T-cell (primary cell): ENCODE data around the gene SOD3. TPM values are rescaled to one million over a fixed set of nuclear protein-coding genes. Genes with fewer than 3 reads are reported as not detected.

Source experiments
- ATAC-seq, 4 experiments: fragments of 200-7000 bp in 3 of 4; fragments of 150-1000 bp in 1 of 4; cut with Tn5 transposase; replicated peaks in 1 of 4; 1 replicate in 3 of 4; 2 replicates in 1 of 4; pipeline ENCODE4 v1.10.0; 2021; ENCODE audit warnings: moderate library complexity in 3 of 4, mild to moderate bottlenecking in 2 of 4, moderate number of reproducible peaks in 1 of 4
- CTCF ChIA-PET, 2 donors: fragments of 300-600 bp; sonication (Branson Sonifier 250); formaldehyde crosslinking; loops; one replicate each; lab custom pipeline; 2022; ENCODE audit warnings: antibody characterized with exemption in 2 of 2; lab: Charles Lee
- POLR2A ChIA-PET, 2 donors: fragments of 300-600 bp; sonication (Branson Sonifier 250); formaldehyde crosslinking; loops; one replicate each; lab custom pipeline; 2022; ENCODE audit warnings: antibody characterized with exemption in 2 of 2; lab: Charles Lee
- DNase-seq, 35 experiments: peaks; one replicate each; pipeline versions ENCODE4 v3.0.0 to v3.0.0-alpha.2; 2013 to 2023
- H3K27ac ChIP-seq: one replicate; pipeline ENCODE4 v1.5.1; 2013; ENCODE audit warnings: low read length
- H3K27me3 ChIP-seq, 2 experiments: replicated peaks in 1 of 2; 1 replicate in 1 of 2; 2 replicates in 1 of 2; pipeline versions ENCODE4 v1.6.1 to v1.7.0; 2013; ENCODE audit warnings: low read length in 1 of 2, mixed read lengths in 1 of 2; ENCODE audit not compliant: control insufficient read depth in 2 of 2, insufficient read depth in 2 of 2; ENCODE audit errors: extremely low read depth in 1 of 2
- H3K36me3 ChIP-seq, 2 donors: 1 replicate in 1 of 2; 2 replicates in 1 of 2; pipeline versions ENCODE4 v1.6.1 to v1.7.0; 2013; ENCODE audit warnings: low read length in 1 of 2; ENCODE audit not compliant: control insufficient read depth in 2 of 2, insufficient read depth in 1 of 2; ENCODE audit errors: extremely low read depth in 1 of 2
- H3K4me1 ChIP-seq, 2 experiments: 1 replicate in 1 of 2; 2 replicates in 1 of 2; pipeline versions ENCODE4 v1.6.1 to v1.7.0; 2013; ENCODE audit warnings: low read length in 2 of 2, mixed read lengths in 1 of 2; ENCODE audit not compliant: insufficient read depth in 2 of 2, control insufficient read depth in 1 of 2; ENCODE audit errors: extremely low read depth in 1 of 2
- H3K4me3 ChIP-seq, 2 donors: 1 replicate in 1 of 2; 2 replicates in 1 of 2; pipeline versions ENCODE4 v1.5.1 to v1.7.0; 2013; ENCODE audit warnings: mild to moderate bottlenecking in 2 of 2, low read length in 1 of 2, moderate library complexity in 1 of 2; ENCODE audit not compliant: control insufficient read depth in 1 of 2; ENCODE audit errors: extremely low read depth in 1 of 2
- H3K9me3 ChIP-seq: 2 replicates; pipeline ENCODE4 v1.7.0; 2013
- H3K27ac Mint-ChIP-seq, 2 donors: one replicate each; pipeline ENCODE4 v1.8.0; 2020 to 2021; ENCODE audit warnings: mild to moderate bottlenecking in 2 of 2, mixed read lengths in 2 of 2
- H3K27me3 Mint-ChIP-seq, 2 donors: one replicate each; pipeline ENCODE4 v1.8.0; 2021 to 2022; ENCODE audit warnings: mixed read lengths in 2 of 2
- H3K36me3 Mint-ChIP-seq: one replicate; pipeline ENCODE4 v1.8.0; 2021; ENCODE audit warnings: mixed read lengths
- H3K4me1 Mint-ChIP-seq, 3 donors: one replicate each; pipeline ENCODE4 v1.8.0; 2020 to 2022; ENCODE audit warnings: mixed read lengths in 3 of 3, mild to moderate bottlenecking in 1 of 3
- H3K4me3 Mint-ChIP-seq, 3 donors: one replicate each; pipeline ENCODE4 v1.8.0; 2020 to 2022; ENCODE audit warnings: mild to moderate bottlenecking in 3 of 3, mixed read lengths in 3 of 3, moderate library complexity in 3 of 3
- H3K9me3 Mint-ChIP-seq, 3 donors: one replicate each; pipeline ENCODE4 v1.8.0; 2020 to 2022; ENCODE audit warnings: mixed read lengths in 3 of 3
- WGBS: methylation state at CpG from one replicate; pipeline ENCODE4 v1.1.5; 2013; ENCODE audit warnings: missing lambda C conversion rate; ENCODE audit not compliant: insufficient coverage; 5-methylcytosine and 5-hydroxymethylcytosine counted together
- total RNA-seq, 35 experiments: library from RNA in 6 of 35; stranded (reverse) in 6 of 35; fragments of 120-200 nt in 1 of 35; gene quantifications; one replicate each; pipeline versions ENCODE4 v1.2.1 to v1.2.4 and lab custom pipeline; 2013 to 2026

Gene SOD3
- total RNA-seq, result under 1 TPM in 3 of 5 donors, not detected in 2; 0.23 to 0.35 (median 0.28) TPM
- not detected for total RNA-seq (2013)
- total RNA-seq (lab: John Stamatoyannopoulos, UW), result 0 to 0.14 (median 0) reads per million in 29 experiments

- Histone ChIP-seq H3K9me3 (no peaks in the 10 kb centered on the region), H3K4me1 (no peaks in the 10 kb centered on the region), H3K27me3 (peaks cover 0 to 18% of the 10 kb centered on the region in 2 experiments), H3K27ac (no peak within 1 kb of the TSS), H3K4me3 (no peak within 1 kb of the TSS), H3K36me3 (no peaks in the 10 kb centered on the region)
- Mint-ChIP-seq H3K36me3 (no peaks in the 10 kb centered on the region), H3K27ac (no peak within 1 kb of the TSS), H3K4me1 (no peaks in the 10 kb centered on the region), H3K9me3 (peaks cover 0 to 4% (median 0%) of the 10 kb centered on the region in 3 donors), H3K4me3 (no peak within 1 kb of the TSS), H3K27me3 (peaks cover 23 to 26% of the 10 kb centered on the region in 2 donors)
- DNase-seq, result no peak
- POLR2A ChIA-PET, result no interaction called here
- ATAC-seq, result no peak
- CTCF ChIA-PET, result no interaction called here
- WGBS, result 82% methylated on average over 19 of the region's 21 CpGs
These were observed at the start of gene SOD3 for GRCh38 chr4:24794916-24795665. TSS of gene SOD3 (plus strand) at chr4:24795573. CDS start at chr4:24799522, 3,949 bp downstream.

GRCh38 chr4:24747234-24747975, 48.0 kb upstream of the SOD3 start:
- Histone ChIP-seq H3K4me1 (no peaks in the 10 kb centered on the region), H3K4me3 (no peak overlapping the region), H3K27me3 (no peaks in the 10 kb centered on the region), H3K27ac (no peak overlapping the region), H3K9me3 (no peaks in the 10 kb centered on the region), H3K36me3 (no peaks in the 10 kb centered on the region)
- Mint-ChIP-seq H3K4me3 (no peak overlapping the region), H3K36me3 (no peaks in the 10 kb centered on the region), H3K27ac (no peak overlapping the region), H3K27me3 (peaks cover 6 to 11% of the 10 kb centered on the region in 2 donors), H3K9me3 (peaks cover 0 to 4% (median 4%) of the 10 kb centered on the region in 3 donors), H3K4me1 (no peaks in the 10 kb centered on the region)
- POLR2A ChIA-PET, result no interaction called here
- DNase-seq, result no peak
- CTCF ChIA-PET, result no interaction called here
- 50% methylated on average over 1 of the region's 4 CpGs for WGBS
- ATAC-seq, result no peak

- WGBS, result 75% methylated on average over 4 of the region's 4 CpGs
- Histone ChIP-seq H3K4me1 (no peaks in the 10 kb centered on the region), H3K4me3 (no peak overlapping the region), H3K27me3 (no peaks in the 10 kb centered on the region), H3K9me3 (no peaks in the 10 kb centered on the region), H3K36me3 (no peaks in the 10 kb centered on the region), H3K27ac (no peak overlapping the region)
- POLR2A ChIA-PET, result no interaction called here
- Mint-ChIP-seq H3K27ac (no peak overlapping the region), H3K4me1 (no peaks in the 10 kb centered on the region), H3K27me3 (peaks cover 6 to 11% of the 10 kb centered on the region in 2 donors), H3K4me3 (no peak overlapping the region), H3K36me3 (no peaks in the 10 kb centered on the region), H3K9me3 (peaks cover 0 to 4% (median 4%) of the 10 kb centered on the region in 3 donors)
- ATAC-seq, result no peak
- CTCF ChIA-PET, result no interaction called here
- DNase-seq, result no peak
These were observed 47.4 kb upstream of the SOD3 start for GRCh38 chr4:24748023-24748422.

GRCh38 chr4:24748758-24749350, 46.5 kb upstream of the SOD3 start:
- Histone ChIP-seq H3K27me3 (no peaks in the 10 kb centered on the region), H3K9me3 (no peaks in the 10 kb centered on the region), H3K27ac (no peak overlapping the region), H3K4me3 (no peak overlapping the region), H3K4me1 (no peaks in the 10 kb centered on the region), H3K36me3 (no peaks in the 10 kb centered on the region)
- DNase-seq, result no peak
- no peak overlapping the region for H3K27ac Mint-ChIP-seq
- no peaks in the 10 kb centered on the region for H3K4me1 Mint-ChIP-seq
- H3K27me3 Mint-ChIP-seq, result peaks cover 6 to 9% of the 10 kb centered on the region in 2 donors
- no peaks in the 10 kb centered on the region for H3K36me3 Mint-ChIP-seq
- peaks cover 0 to 4% (median 4%) of the 10 kb centered on the region in 3 donors for H3K9me3 Mint-ChIP-seq
- ChIA-PET CTCF (no interaction called here), POLR2A (no interaction called here)
- 87% methylated on average over 4 of the region's 10 CpGs for WGBS
- ATAC-seq, result no peak
- no peak overlapping the region for H3K4me3 Mint-ChIP-seq

GRCh38 chr4:24750106-24750505, 45.3 kb upstream of the SOD3 start:
- no peaks in the 10 kb centered on the region for H3K9me3 ChIP-seq
- Mint-ChIP-seq H3K4me3 (no peak overlapping the region), H3K27me3 (peaks cover 6 to 7% of the 10 kb centered on the region in 2 donors), H3K36me3 (no peaks in the 10 kb centered on the region), H3K9me3 (peaks cover 0 to 4% (median 4%) of the 10 kb centered on the region in 3 donors), H3K4me1 (no peaks in the 10 kb centered on the region), H3K27ac (no peak overlapping the region)
- H3K4me3 ChIP-seq, result no peak overlapping the region
- no peak for DNase-seq
- POLR2A ChIA-PET, result no interaction called here
- no peaks in the 10 kb centered on the region for H3K27me3 ChIP-seq
- H3K27ac ChIP-seq, result no peak overlapping the region
- no peaks in the 10 kb centered on the region for H3K36me3 ChIP-seq
- no peak for ATAC-seq
- CTCF ChIA-PET, result no interaction called here
- 35% methylated on average over 2 of the region's 3 CpGs for WGBS
- H3K4me1 ChIP-seq, result no peaks in the 10 kb centered on the region

GRCh38 chr4:24751926-24752539, 43.3 kb upstream of the SOD3 start:
- Mint-ChIP-seq H3K4me3 (no peak overlapping the region), H3K36me3 (no peaks in the 10 kb centered on the region), H3K27me3 (peaks cover 6 to 7% of the 10 kb centered on the region in 2 donors), H3K4me1 (no peaks in the 10 kb centered on the region), H3K9me3 (peaks cover 9 to 19% (median 13%) of the 10 kb centered on the region in 3 donors), H3K27ac (no peak overlapping the region)
- ChIA-PET POLR2A (no interaction called here), CTCF (no interaction called here)
- DNase-seq (no peak), ATAC-seq (no peak)
- Histone ChIP-seq H3K27ac (no peak overlapping the region), H3K36me3 (no peaks in the 10 kb centered on the region), H3K4me1 (no peaks in the 10 kb centered on the region), H3K4me3 (no peak overlapping the region), H3K27me3 (no peaks in the 10 kb centered on the region), H3K9me3 (no peaks in the 10 kb centered on the region)
- WGBS, result 71% methylated on average over 3 of the region's 3 CpGs
